ENCODE measurements around the gene FOXD4L1. TPM values are rescaled to one million over a fixed set of nuclear protein-coding genes. Genes with fewer than 3 reads are reported as not detected.

FOXD4L1 gene
- total RNA-seq (2014; rRNA removed; shearing (Covaris generic)), result 0.08 and 0.19 TPM in 2 replicates

GRCh38 chr2:113498365-113498764, at the start of gene FOXD4L1:
TSS of gene FOXD4L1 (plus strand) at chr2:113498665. CDS start at chr2:113499257, 592 bp downstream.

Other genes with a start within 250 kb of the FOXD4L1 start
- gene PAX8, start 219.7 kb upstream of the FOXD4L1 start, total RNA-seq (2014; rRNA removed; shearing (Covaris generic)), result 1.5 and 1.6 TPM in 2 replicates
- 23.9 and 26.6 TPM in 2 replicates for gene ZNG1B, start 61.0 kb upstream of the FOXD4L1 start, total RNA-seq (2014; rRNA removed; shearing (Covaris generic))
- gene RABL2A, start 128.6 kb downstream of the FOXD4L1 start, total RNA-seq (2014; rRNA removed; shearing (Covaris generic)), result 2.7 and 3.1 TPM in 2 replicates